GM21526 (cell line): ENCODE measurements around the gene LALBA.
"Not testable (repeated sequence)": the region's sequence is repeated elsewhere in the genome, so short reads cannot be mapped to it uniquely, and the experiment has no call there.

Source experiments
- ATAC-seq: cut with Tn5 transposase; IDR thresholded peaks from one replicate; pipeline ENCODE4 v1.9.1; 2021; ENCODE audit warnings: moderate library complexity; ENCODE audit not compliant: unreplicated experiment, low FRiP score

LALBA gene

GRCh38 chr12:48536602-48537001, 33.2 kb downstream of the LALBA start:
- no peak for ATAC-seq

- ATAC-seq: no peak
Observed at GRCh38 chr12:48532601-48533000, 37.2 kb downstream of the LALBA start.

GRCh38 chr12:48527891-48528670, 41.8 kb downstream of the LALBA start:
- no peak for ATAC-seq

- ATAC-seq: no peak
Observed at GRCh38 chr12:48525332-48525731, 44.5 kb downstream of the LALBA start, which contains the start of gene OR8S1. OR8S1 (plus strand) TSS chr12:48525632; CDS start chr12:48525632, 0 bp downstream.

GRCh38 chr12:48520381-48520780, 49.5 kb downstream of the LALBA start:
- ATAC-seq: not testable (repeated sequence)
